Measurements from ENCODE around the gene STARD5. TPM values are rescaled to one million over a fixed set of nuclear protein-coding genes. Genes with fewer than 3 reads are reported as not detected.

The STARD5 gene
- total RNA-seq, 4 donors from 2014 or later = 37.8 to 39.6 (median 38.7) TPM

- H3K27me3 ChIP-seq = no peaks in the 10 kb centered on the region
- no peak overlapping the region for H3K27ac ChIP-seq
- H3K4me3 ChIP-seq = no peak overlapping the region
- H3K36me3 ChIP-seq = no peaks in the 10 kb centered on the region
- TF ChIP-seq CTCF (IDR thresholded peaks at IDR 0.05) = no peak
- no peak for TF ChIP-seq POLR2A (IDR thresholded peaks at IDR 0.05)
- H3K9me3 ChIP-seq = no peaks in the 10 kb centered on the region
- DNase-seq = no peak
- H3K4me1 ChIP-seq = no peaks in the 10 kb centered on the region
Observed at GRCh38 chr15:81362790-81363189, 38.8 kb upstream of the STARD5 start.

GRCh38 chr15:81361891-81362290, 38.0 kb upstream of the STARD5 start:
- no peak for DNase-seq
- no peaks in the 10 kb centered on the region for H3K9me3 ChIP-seq
- TF ChIP-seq POLR2A (IDR thresholded peaks at IDR 0.05) (no peak), CTCF (IDR thresholded peaks at IDR 0.05) (no peak)
- H3K27ac ChIP-seq = no peak overlapping the region
- H3K4me3 ChIP-seq = no peak overlapping the region
- no peaks in the 10 kb centered on the region for H3K27me3 ChIP-seq
- no peaks in the 10 kb centered on the region for H3K36me3 ChIP-seq
- no peaks in the 10 kb centered on the region for H3K4me1 ChIP-seq

- DNase-seq = no peak
- no peaks in the 10 kb centered on the region for H3K4me1 ChIP-seq
- no peak overlapping the region for H3K4me3 ChIP-seq
- TF ChIP-seq POLR2A (IDR thresholded peaks at IDR 0.05) (no peak), CTCF (IDR thresholded peaks at IDR 0.05) (no peak)
- no peaks in the 10 kb centered on the region for H3K27me3 ChIP-seq
- H3K27ac ChIP-seq = no peak overlapping the region
- no peaks in the 10 kb centered on the region for H3K36me3 ChIP-seq
- no peaks in the 10 kb centered on the region for H3K9me3 ChIP-seq
Observed at GRCh38 chr15:81360491-81360890, 36.5 kb upstream of the STARD5 start.

GRCh38 chr15:81358248-81358647, 34.3 kb upstream of the STARD5 start:
- Histone ChIP-seq H3K4me1 (no peaks in the 10 kb centered on the region), H3K27me3 (no peaks in the 10 kb centered on the region), H3K27ac (no peak overlapping the region), H3K36me3 (no peaks in the 10 kb centered on the region), H3K9me3 (no peaks in the 10 kb centered on the region), H3K4me3 (no peak overlapping the region)
- DNase-seq = no peak
- no peak for TF ChIP-seq POLR2A (IDR thresholded peaks at IDR 0.05)
- TF ChIP-seq CTCF (IDR thresholded peaks at IDR 0.05) = no peak

- no peaks in the 10 kb centered on the region for H3K27me3 ChIP-seq
- no peak for DNase-seq
- no peaks in the 10 kb centered on the region for H3K4me1 ChIP-seq
- no peaks in the 10 kb centered on the region for H3K9me3 ChIP-seq
- no peak overlapping the region for H3K4me3 ChIP-seq
- H3K27ac ChIP-seq = no peak overlapping the region
- H3K36me3 ChIP-seq = no peaks in the 10 kb centered on the region
- TF ChIP-seq CTCF (IDR thresholded peaks at IDR 0.05) (no peak), POLR2A (IDR thresholded peaks at IDR 0.05) (no peak)
Observed at GRCh38 chr15:81357180-81357686, 33.3 kb upstream of the STARD5 start.

GRCh38 chr15:81356252-81356651, 32.3 kb upstream of the STARD5 start:
- no peak for DNase-seq
- no peaks in the 10 kb centered on the region for H3K9me3 ChIP-seq

More at GRCh38 chr15:81356252-81356651, 32.3 kb upstream of the STARD5 start:
- Histone ChIP-seq H3K4me3 (no peak overlapping the region), H3K27ac (no peak overlapping the region), H3K36me3 (no peaks in the 10 kb centered on the region), H3K27me3 (no peaks in the 10 kb centered on the region), H3K4me1 (no peaks in the 10 kb centered on the region)
- TF ChIP-seq CTCF (IDR thresholded peaks at IDR 0.05) (no peak), POLR2A (IDR thresholded peaks at IDR 0.05) (no peak)

Data from Peyer's patch (tissue), 4 donors.